CD4-positive, alpha-beta T cell treated with Interleukin-10 for 1 hour (primary cell): ENCODE data around the gene CCDC117.

Source experiments
- DNase-seq: peaks from one replicate; pipeline ENCODE4 v3.0.0-alpha.2; 2020

Gene CCDC117

DNA sequence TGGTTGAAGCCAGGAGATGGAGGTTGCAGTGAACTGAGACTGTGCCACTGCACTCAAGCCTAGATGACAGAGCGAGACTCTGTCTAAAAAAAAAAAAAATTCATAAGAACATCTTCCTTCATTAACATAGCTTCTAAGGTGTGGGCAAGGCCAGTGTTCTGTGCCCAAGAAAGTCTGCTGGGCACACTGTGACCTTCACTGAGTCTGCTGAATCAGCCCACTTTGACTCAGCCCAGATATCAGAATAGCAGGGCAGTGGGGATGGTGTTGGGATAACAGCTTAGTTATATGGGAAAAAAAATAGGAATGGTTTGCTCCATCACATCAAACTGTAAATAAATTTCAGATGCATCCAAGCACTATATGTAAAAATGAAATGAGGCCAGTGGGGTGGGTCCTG lies 60.2 kb downstream of the CCDC117 start:
- no peak for DNase-seq

GRCh38 chr22:28833276-28833923 lies 60.9 kb downstream of the CCDC117 start:
- DNase-seq = no peak

DNA sequence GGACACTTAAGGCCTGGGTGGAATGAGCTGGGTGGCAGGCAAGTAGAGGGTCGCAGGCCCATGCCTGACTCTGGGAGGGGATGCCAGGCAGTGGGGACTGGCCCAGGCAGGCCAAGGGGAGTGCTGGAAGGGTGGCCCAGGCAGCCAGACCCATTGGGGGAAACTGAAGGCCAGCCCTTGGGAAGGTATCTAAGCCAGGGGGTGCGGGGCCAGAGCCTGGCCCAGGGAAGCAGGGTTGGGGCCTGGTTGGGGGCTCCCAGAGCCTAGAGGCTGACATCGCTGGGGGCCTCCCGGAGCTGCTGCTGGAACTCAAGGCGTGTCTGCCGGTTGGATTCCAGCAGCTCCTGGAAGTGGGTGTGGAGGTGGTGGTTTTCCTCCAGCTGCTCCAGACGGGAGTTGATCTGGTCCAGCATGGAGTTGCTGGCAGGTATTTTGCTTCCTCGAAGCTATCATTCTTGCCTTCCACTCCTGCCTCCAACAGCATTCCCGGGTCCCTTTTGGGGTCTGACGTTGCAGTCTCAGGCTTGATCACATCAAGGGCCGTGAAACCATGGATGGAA lies 63.2 kb downstream of the CCDC117 start:
- no peak for DNase-seq

- no peak for DNase-seq
These were observed 65.1 kb downstream of the CCDC117 start for GRCh38 chr22:28837640-28838039.
